ENCODE measurements around the gene NR2C2.
A peak's percentile ranks its signal among the peaks of the same experiment; 100 is the strongest.

Gene NR2C2

GRCh38 chr3:14906355-14906971 is 40.9 kb upstream of the NR2C2 start:
- no peak for TF ChIP-seq ZFX (IDR thresholded peaks at IDR 0.05; ENCODE audit: borderline replicate concordance)
- TF ChIP-seq CTCF (IDR thresholded peaks at IDR 0.05) = no peak
- H3K27ac ChIP-seq = no peak overlapping the region

DNA sequence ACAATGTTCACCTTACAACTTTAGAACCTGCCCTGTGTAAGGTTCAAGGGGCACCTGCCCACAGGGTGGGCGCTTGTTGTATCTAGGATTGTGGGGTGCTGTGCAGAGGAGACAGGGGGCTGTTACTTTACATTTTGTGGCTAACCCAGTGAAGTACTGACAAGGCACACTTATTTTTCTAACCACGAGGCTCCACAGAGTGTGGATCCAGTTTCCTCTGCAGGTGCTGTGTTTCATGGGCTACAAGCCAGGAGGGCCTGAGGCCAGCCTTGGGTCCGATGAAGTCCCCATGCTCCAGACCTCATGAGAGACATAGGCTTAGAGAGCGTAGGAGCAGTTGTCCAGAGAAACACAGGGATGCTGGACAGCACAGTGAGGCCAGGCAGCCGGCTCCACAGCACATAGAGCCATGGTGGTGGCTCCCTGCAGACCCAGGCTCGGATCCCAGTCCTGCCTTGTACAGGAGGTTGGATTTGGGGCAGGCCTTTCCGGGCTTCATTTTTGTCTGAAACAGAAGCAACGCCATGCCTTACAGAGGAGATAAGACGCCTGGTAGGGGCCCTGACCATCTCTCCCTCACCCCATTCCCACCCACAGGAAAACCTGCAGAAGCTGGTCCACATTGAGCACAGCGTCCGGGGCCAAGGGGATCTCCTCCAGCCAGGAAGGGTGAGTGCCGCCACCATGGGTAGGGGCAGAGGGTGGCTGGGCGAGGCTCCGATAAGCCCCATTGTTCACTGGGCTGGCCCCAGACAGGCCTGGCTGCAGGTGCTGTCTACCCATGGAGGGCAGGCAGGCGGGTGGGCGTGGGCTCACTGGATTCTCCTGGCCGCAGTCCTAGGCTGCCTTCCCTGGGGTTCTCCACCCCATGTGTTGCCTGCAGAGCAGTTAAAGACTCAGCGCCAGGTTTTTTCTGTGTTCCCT is 40.1 kb upstream of the NR2C2 start:
- TF ChIP-seq ZFX (IDR thresholded peaks at IDR 0.05; ENCODE audit: borderline replicate concordance) (no peak), CTCF (IDR thresholded peaks at IDR 0.05) (no peak)
- H3K27ac ChIP-seq = no peak overlapping the region

- H3K27ac ChIP-seq = no peak overlapping the region
- no peak for TF ChIP-seq ZFX (IDR thresholded peaks at IDR 0.05; ENCODE audit: borderline replicate concordance)
- TF ChIP-seq CTCF (IDR thresholded peaks at IDR 0.05) = no peak
These were observed 38.1 kb upstream of the NR2C2 start for GRCh38 chr3:14909250-14909649.

DNA sequence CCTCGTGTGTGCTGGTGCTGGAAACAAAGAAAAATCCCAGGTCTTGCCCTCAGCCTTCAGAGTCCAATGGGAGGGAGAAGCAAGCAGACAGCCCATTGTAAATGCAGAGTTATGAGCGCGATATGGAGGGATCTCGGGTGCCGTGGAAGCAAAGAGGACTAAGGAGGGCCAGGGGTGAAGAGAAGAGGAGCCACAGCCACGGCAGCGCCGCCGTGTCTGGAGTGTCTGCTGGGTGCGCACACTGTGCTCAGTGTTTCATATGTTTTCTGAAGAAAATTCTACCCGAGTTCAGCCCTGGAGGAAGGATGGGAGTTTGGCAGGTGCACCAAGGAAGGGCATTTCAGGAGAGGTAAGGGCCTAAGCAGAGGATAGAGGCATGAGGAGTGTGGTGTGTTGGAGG is 35.7 kb upstream of the NR2C2 start:
- no peak overlapping the region for H3K27ac ChIP-seq
- TF ChIP-seq ZFX (IDR thresholded peaks at IDR 0.05; ENCODE audit: borderline replicate concordance) = no peak
- no peak for TF ChIP-seq CTCF (IDR thresholded peaks at IDR 0.05)

DNA sequence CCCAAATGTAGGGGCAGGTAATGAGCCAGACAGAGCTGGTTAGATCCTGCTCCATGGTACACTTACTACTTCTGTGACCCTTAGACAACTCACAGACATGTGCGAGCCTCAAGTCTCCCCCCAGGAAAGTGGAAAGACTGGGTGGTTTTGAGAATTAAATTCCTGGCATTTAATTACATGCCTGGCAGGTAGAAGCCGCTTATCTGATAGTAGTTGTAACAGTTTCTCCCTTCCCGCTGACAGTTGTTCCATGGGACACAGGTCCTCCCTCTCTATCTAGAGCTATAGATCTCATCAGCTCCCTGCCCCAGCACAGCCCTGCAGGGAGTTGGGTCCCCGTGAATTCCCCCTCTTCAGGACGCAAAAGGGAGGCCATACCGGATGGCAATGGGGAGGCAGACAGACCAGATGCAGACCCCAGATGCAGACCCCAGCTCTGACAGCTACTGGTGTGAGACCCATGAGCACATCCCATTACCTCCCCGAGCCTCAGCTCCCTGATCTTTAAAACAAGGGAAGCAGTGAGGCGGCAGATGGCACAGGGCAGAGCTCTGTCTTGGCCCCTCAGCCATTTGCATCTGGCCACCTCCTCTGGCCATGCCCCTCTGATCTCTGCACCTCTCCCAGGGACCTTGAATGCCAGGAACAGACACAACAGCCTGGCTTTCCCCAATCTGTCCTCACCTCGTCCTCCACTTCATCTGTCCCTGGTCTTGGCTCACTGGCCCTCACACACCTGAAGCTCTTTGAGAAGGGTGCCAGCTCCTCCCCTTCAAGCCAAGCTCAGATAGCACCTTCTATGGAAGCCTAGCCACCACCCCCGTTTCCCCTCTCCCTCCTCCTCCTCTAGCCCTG is 34.1 kb upstream of the NR2C2 start:
- no peak for TF ChIP-seq CTCF (IDR thresholded peaks at IDR 0.05)
- no peak for TF ChIP-seq ZFX (IDR thresholded peaks at IDR 0.05; ENCODE audit: borderline replicate concordance)
- H3K27ac ChIP-seq = no peak overlapping the region

- no peak for TF ChIP-seq ZFX (IDR thresholded peaks at IDR 0.05; ENCODE audit: borderline replicate concordance)
- TF ChIP-seq CTCF (IDR thresholded peaks at IDR 0.05) = peak; percentile 24; the same call in 1 of the 2 replicates
- H3K27ac ChIP-seq = no peak overlapping the region
These were observed 33.2 kb upstream of the NR2C2 start for GRCh38 chr3:14913926-14914778.
